Measurements from ENCODE around the gene SLC36A3. TPM values are rescaled to one million over a fixed set of nuclear protein-coding genes. Genes with fewer than 3 reads are reported as not detected.

Gene SLC36A3
- total and polyA plus RNA-seq, 7 donors: not detected

GRCh38 chr5:151285683-151286082, 17.9 kb downstream of the SLC36A3 start:
- Histone ChIP-seq H3K27ac (no peak overlapping the region), H3K27me3 (no peaks in the 10 kb centered on the region), H3K4me3 (no peak overlapping the region), H3K36me3 (no peaks in the 10 kb centered on the region), H3K9me3 (no peaks in the 10 kb centered on the region), H3K4me1 (no peaks in the 10 kb centered on the region)
- intact Hi-C loops (cut with DNase I): no loop called here
- TF ChIP-seq POLR2A (IDR thresholded peaks at IDR 0.05): no peak
- TF ChIP-seq EP300 (IDR thresholded peaks at IDR 0.05): no peak
- TF ChIP-seq CTCF (IDR thresholded peaks at IDR 0.05): no peak
- TF ChIP-seq POLR2AphosphoS5 (IDR thresholded peaks at IDR 0.05): no peak
- no peak for DNase-seq
- 84 to 87% methylated on average over 5 of the region's 5 CpGs for WGBS, 2 donors

- no peak overlapping the region for H3K27ac ChIP-seq
- no peak overlapping the region for H3K4me3 ChIP-seq
- DNase-seq: no peak
- no peaks in the 10 kb centered on the region for H3K4me1 ChIP-seq
- intact Hi-C loops (cut with DNase I): no loop called here
- H3K27me3 ChIP-seq: no peaks in the 10 kb centered on the region
- H3K9me3 ChIP-seq: no peaks in the 10 kb centered on the region
- H3K36me3 ChIP-seq: no peaks in the 10 kb centered on the region
- 30 to 33% methylated on average over 8 of the region's 8 CpGs for WGBS, 2 donors
- no peak for TF ChIP-seq POLR2AphosphoS5 (IDR thresholded peaks at IDR 0.05)
- TF ChIP-seq POLR2A (IDR thresholded peaks at IDR 0.05): no peak
- TF ChIP-seq CTCF (IDR thresholded peaks at IDR 0.05): no peak
- no peak for TF ChIP-seq EP300 (IDR thresholded peaks at IDR 0.05)
Observed at GRCh38 chr5:151284392-151284967, 19.1 kb downstream of the SLC36A3 start.

- H3K36me3 ChIP-seq: no peaks in the 10 kb centered on the region
- H3K4me3 ChIP-seq: no peak overlapping the region
- H3K4me1 ChIP-seq: no peaks in the 10 kb centered on the region
- no peak for TF ChIP-seq POLR2AphosphoS5 (IDR thresholded peaks at IDR 0.05)
- TF ChIP-seq POLR2A (IDR thresholded peaks at IDR 0.05): no peak
- no peak for TF ChIP-seq EP300 (IDR thresholded peaks at IDR 0.05)
- intact Hi-C loops (cut with DNase I): no loop called here
- WGBS, 2 donors: 82 to 83% methylated on average over 4 of the region's 4 CpGs
- DNase-seq: no peak
- H3K27me3 ChIP-seq: no peaks in the 10 kb centered on the region
- no peaks in the 10 kb centered on the region for H3K9me3 ChIP-seq
- H3K27ac ChIP-seq: no peak overlapping the region
Observed at GRCh38 chr5:151283120-151283825, 20.3 kb downstream of the SLC36A3 start.

- no peaks in the 10 kb centered on the region for H3K9me3 ChIP-seq
- H3K27ac ChIP-seq: no peak overlapping the region
- no peak for DNase-seq
- TF ChIP-seq POLR2A (IDR thresholded peaks at IDR 0.05) (no peak), CTCF (IDR thresholded peaks at IDR 0.05) (no peak), EP300 (IDR thresholded peaks at IDR 0.05) (no peak), POLR2AphosphoS5 (IDR thresholded peaks at IDR 0.05) (no peak)
- no peak overlapping the region for H3K4me3 ChIP-seq
- no peaks in the 10 kb centered on the region for H3K36me3 ChIP-seq
- intact Hi-C loops (cut with DNase I): no loop called here
- H3K4me1 ChIP-seq: no peaks in the 10 kb centered on the region
- 92 to 93% methylated on average over 13 of the region's 13 CpGs for WGBS, 2 donors
- H3K27me3 ChIP-seq: no peaks in the 10 kb centered on the region
Observed at GRCh38 chr5:151281001-151281639, 22.4 kb downstream of the SLC36A3 start.

GRCh38 chr5:151280443-151280842, 23.1 kb downstream of the SLC36A3 start:
- intact Hi-C loops (cut with DNase I): no loop called here
- TF ChIP-seq POLR2AphosphoS5 (IDR thresholded peaks at IDR 0.05) (no peak), POLR2A (IDR thresholded peaks at IDR 0.05) (no peak), CTCF (IDR thresholded peaks at IDR 0.05) (no peak)
- Histone ChIP-seq H3K4me1 (no peaks in the 10 kb centered on the region), H3K27me3 (no peaks in the 10 kb centered on the region), H3K9me3 (no peaks in the 10 kb centered on the region), H3K27ac (no peak overlapping the region), H3K4me3 (no peak overlapping the region), H3K36me3 (no peaks in the 10 kb centered on the region)
- no peak for DNase-seq
- 82 to 88% methylated on average over 2 of the region's 2 CpGs for WGBS, 2 donors
